ENCODE measurements around the gene AGBL1. TPM values are rescaled to one million over a fixed set of nuclear protein-coding genes. Genes with fewer than 3 reads are reported as not detected.

AGBL1 gene
- total RNA-seq, 1 experiment from 2014 or later: not detected

DNA sequence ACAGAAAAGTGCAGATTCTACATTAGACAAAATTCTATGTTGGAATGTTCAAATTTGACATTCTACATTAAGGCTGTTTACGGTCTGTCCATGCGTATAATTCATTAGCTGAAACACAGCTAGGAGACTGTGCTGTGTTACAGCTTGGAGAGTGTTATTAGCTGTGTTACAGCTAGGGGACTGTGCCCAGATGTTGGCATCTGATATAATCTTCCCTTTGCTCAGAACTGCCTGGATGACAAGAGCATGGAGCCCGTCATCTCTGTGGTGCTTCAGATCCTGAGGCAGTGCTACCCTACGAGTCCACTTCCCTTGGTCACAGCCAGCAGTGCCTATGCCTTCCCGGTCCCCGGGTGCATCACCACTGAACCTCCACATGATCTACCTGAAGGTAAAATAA, 177.0 kb downstream of the AGBL1 start:
- Histone ChIP-seq H3K4me1 (ENCODE audit: insufficient read depth, low read length, poor library complexity, severe bottlenecking) (no peaks in the 10 kb centered on the region), H3K4me3 (ENCODE audit: low read depth, low read length, poor library complexity, severe bottlenecking) (no peak overlapping the region), H3K27me3 (replicated peaks; ENCODE audit: insufficient read depth, low read depth, low read length, poor library complexity) (peaks cover 13% of the 10 kb centered on the region), H3K36me3 (ENCODE audit: insufficient read depth, low read length, poor library complexity, severe bottlenecking) (no peaks in the 10 kb centered on the region), H3K9me3 (ENCODE audit: low read depth, low read length, poor library complexity, severe bottlenecking) (no peaks in the 10 kb centered on the region), H3K27ac (ENCODE audit: low read depth, low read length, poor library complexity, severe bottlenecking) (no peak overlapping the region)
- TF ChIP-seq, protein P1, sequence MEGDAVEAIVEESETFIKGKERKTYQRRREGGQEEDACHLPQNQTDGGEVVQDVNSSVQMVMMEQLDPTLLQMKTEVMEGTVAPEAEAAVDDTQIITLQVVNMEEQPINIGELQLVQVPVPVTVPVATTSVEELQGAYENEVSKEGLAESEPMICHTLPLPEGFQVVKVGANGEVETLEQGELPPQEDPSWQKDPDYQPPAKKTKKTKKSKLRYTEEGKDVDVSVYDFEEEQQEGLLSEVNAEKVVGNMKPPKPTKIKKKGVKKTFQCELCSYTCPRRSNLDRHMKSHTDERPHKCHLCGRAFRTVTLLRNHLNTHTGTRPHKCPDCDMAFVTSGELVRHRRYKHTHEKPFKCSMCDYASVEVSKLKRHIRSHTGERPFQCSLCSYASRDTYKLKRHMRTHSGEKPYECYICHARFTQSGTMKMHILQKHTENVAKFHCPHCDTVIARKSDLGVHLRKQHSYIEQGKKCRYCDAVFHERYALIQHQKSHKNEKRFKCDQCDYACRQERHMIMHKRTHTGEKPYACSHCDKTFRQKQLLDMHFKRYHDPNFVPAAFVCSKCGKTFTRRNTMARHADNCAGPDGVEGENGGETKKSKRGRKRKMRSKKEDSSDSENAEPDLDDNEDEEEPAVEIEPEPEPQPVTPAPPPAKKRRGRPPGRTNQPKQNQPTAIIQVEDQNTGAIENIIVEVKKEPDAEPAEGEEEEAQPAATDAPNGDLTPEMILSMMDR (conservative IDR thresholded peaks at IDR 0.05; ENCODE audit: low read depth, low read length): no peak
- no peak for TF ChIP-seq EZH2 (IDR thresholded peaks at IDR 0.05; ENCODE audit: borderline replicate concordance, low read depth, low read length, poor library complexity, severe bottlenecking)
- DNase-seq (ENCODE audit: low spot score): no peak
- intact Hi-C loops (cut with micrococcal nuclease; ENCODE audit: unreplicated experiment): no loop called here
- BruUV-seq (replicated peaks): no TSS peak
- POLR2A ChIA-PET (ENCODE audit: low non-redundant PET): no interaction called here
- CTCF ChIA-PET: no interaction called here

DNA sequence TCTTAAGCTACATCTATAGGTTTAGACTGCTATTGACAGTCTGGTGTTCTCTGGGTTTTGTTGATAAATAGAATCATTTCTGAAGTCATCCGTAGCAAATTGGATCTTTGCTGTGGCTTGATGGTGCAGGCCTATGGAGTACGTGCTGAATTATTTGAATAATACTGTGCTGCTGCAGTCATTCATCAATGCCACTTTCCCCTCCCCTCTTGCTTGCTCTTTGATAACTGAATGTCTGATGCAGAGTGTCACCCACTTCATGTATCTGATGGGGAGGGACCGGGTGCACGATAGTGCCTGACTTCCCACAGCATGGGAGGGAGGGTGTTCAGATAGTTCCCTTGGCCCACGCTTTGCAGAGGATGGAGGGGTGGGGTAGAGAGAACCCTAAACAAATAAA, 179.9 kb downstream of the AGBL1 start:
- no peaks in the 10 kb centered on the region for H3K36me3 ChIP-seq (ENCODE audit: insufficient read depth, low read length, poor library complexity, severe bottlenecking)
- intact Hi-C loops (cut with micrococcal nuclease; ENCODE audit: unreplicated experiment): no loop called here
- H3K27me3 ChIP-seq (replicated peaks; ENCODE audit: insufficient read depth, low read depth, low read length, poor library complexity): peaks cover 13% of the 10 kb centered on the region
- no TSS peak for BruUV-seq (replicated peaks)
- no peak overlapping the region for H3K27ac ChIP-seq (ENCODE audit: low read depth, low read length, poor library complexity, severe bottlenecking)
- ChIA-PET CTCF (no interaction called here), POLR2A (ENCODE audit: low non-redundant PET) (no interaction called here)
- no peak overlapping the region for H3K4me3 ChIP-seq (ENCODE audit: low read depth, low read length, poor library complexity, severe bottlenecking)
- no peak for DNase-seq (ENCODE audit: low spot score)
- H3K4me1 ChIP-seq (ENCODE audit: insufficient read depth, low read length, poor library complexity, severe bottlenecking): no peaks in the 10 kb centered on the region
- TF ChIP-seq EZH2 (IDR thresholded peaks at IDR 0.05; ENCODE audit: borderline replicate concordance, low read depth, low read length, poor library complexity, severe bottlenecking): no peak
- TF ChIP-seq, protein P1 (conservative IDR thresholded peaks at IDR 0.05; ENCODE audit: low read depth, low read length): no peak
- H3K9me3 ChIP-seq (ENCODE audit: low read depth, low read length, poor library complexity, severe bottlenecking): no peaks in the 10 kb centered on the region

DNA sequence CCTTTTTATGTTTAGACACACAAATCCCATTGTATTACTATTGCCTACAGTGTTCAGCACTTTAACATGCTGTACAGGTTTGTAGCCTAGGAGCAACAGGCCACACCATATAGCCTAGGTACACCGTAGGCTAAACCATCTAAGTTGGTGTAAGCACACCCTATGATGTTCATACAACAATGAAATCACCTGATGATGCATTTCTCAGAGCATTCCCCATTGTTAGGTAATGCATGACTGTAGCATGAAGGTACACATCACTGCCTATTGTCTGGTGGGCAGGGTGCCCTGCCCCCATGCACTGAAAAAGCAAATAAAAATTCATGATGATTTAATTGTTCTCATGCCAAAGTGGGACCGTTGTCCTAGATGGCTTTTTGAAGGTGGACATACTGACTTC, 183.6 kb downstream of the AGBL1 start:
- POLR2A ChIA-PET (ENCODE audit: low non-redundant PET): no interaction called here
- no peaks in the 10 kb centered on the region for H3K36me3 ChIP-seq (ENCODE audit: insufficient read depth, low read length, poor library complexity, severe bottlenecking)
- CTCF ChIA-PET: no interaction called here
- no peak overlapping the region for H3K4me3 ChIP-seq (ENCODE audit: low read depth, low read length, poor library complexity, severe bottlenecking)
- BruUV-seq (replicated peaks): no TSS peak
- TF ChIP-seq, protein P1 (conservative IDR thresholded peaks at IDR 0.05; ENCODE audit: low read depth, low read length): no peak
- no peak for TF ChIP-seq EZH2 (IDR thresholded peaks at IDR 0.05; ENCODE audit: borderline replicate concordance, low read depth, low read length, poor library complexity, severe bottlenecking)
- H3K4me1 ChIP-seq (ENCODE audit: insufficient read depth, low read length, poor library complexity, severe bottlenecking): no peaks in the 10 kb centered on the region
- intact Hi-C loops (cut with micrococcal nuclease; ENCODE audit: unreplicated experiment): no loop called here
- H3K27ac ChIP-seq (ENCODE audit: low read depth, low read length, poor library complexity, severe bottlenecking): no peak overlapping the region
- peaks cover 12% of the 10 kb centered on the region for H3K27me3 ChIP-seq (replicated peaks; ENCODE audit: insufficient read depth, low read depth, low read length, poor library complexity)
- DNase-seq (ENCODE audit: low spot score): no peak
- no peaks in the 10 kb centered on the region for H3K9me3 ChIP-seq (ENCODE audit: low read depth, low read length, poor library complexity, severe bottlenecking)
